Loucy (cell line): ENCODE measurements around the gene LTBP2.

Source experiments
- EZH2phosphoT487 ChIP-seq: fragments of 200-600 bp; IDR thresholded peaks from 2 replicates; pipeline ENCODE4 v1.6.1; 2018; ENCODE audit warnings: antibody characterized with exemption, mild to moderate bottlenecking, moderate library complexity, borderline replicate concordance
- TF ChIP-seq, protein P1 (sequence below): fragments of 200-600 bp; sonication (generic); conservative IDR thresholded peaks from 2 replicates; pipeline ENCODE4 v1.5.1; 2014; ENCODE audit warnings: mild to moderate bottlenecking, antibody characterized with exemption, low read length

DNA sequence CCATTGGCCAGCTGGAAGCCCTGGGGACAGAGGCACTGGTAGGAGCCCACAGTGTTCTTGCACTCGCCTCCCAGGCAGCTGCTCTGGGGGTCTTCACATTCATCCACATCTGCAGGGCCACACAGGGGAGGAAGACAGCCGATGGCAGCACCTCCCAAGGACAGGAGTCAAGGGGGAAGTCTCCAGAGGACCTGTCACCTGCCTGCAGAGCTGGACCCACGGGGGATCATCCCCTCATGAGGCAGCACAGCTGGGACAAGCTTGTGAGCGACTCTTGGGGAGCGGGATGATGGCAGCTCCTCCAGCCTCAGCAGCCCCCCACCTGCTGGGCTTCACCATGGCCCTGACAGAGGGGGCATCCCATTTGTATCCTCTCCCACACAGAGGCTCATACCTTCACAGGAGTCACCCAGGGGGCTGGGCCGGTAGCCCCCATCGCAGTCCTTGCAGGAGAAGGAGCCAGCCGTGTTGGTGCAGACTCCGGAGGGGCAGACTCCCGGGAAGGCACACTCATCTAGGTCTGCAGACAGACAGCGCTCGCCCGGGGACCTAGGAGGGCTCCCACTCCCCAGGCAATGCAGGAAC lies 103.1 kb downstream of the LTBP2 start:
- TF ChIP-seq, protein P1, sequence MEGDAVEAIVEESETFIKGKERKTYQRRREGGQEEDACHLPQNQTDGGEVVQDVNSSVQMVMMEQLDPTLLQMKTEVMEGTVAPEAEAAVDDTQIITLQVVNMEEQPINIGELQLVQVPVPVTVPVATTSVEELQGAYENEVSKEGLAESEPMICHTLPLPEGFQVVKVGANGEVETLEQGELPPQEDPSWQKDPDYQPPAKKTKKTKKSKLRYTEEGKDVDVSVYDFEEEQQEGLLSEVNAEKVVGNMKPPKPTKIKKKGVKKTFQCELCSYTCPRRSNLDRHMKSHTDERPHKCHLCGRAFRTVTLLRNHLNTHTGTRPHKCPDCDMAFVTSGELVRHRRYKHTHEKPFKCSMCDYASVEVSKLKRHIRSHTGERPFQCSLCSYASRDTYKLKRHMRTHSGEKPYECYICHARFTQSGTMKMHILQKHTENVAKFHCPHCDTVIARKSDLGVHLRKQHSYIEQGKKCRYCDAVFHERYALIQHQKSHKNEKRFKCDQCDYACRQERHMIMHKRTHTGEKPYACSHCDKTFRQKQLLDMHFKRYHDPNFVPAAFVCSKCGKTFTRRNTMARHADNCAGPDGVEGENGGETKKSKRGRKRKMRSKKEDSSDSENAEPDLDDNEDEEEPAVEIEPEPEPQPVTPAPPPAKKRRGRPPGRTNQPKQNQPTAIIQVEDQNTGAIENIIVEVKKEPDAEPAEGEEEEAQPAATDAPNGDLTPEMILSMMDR = no peak
- TF ChIP-seq EZH2phosphoT487 = no peak
